Measurements from ENCODE around the gene ITIH2.
"Not testable (repeated sequence)": the region's sequence is repeated elsewhere in the genome, so short reads cannot be mapped to it uniquely, and the experiment has no call there.

ITIH2 gene, protein sequence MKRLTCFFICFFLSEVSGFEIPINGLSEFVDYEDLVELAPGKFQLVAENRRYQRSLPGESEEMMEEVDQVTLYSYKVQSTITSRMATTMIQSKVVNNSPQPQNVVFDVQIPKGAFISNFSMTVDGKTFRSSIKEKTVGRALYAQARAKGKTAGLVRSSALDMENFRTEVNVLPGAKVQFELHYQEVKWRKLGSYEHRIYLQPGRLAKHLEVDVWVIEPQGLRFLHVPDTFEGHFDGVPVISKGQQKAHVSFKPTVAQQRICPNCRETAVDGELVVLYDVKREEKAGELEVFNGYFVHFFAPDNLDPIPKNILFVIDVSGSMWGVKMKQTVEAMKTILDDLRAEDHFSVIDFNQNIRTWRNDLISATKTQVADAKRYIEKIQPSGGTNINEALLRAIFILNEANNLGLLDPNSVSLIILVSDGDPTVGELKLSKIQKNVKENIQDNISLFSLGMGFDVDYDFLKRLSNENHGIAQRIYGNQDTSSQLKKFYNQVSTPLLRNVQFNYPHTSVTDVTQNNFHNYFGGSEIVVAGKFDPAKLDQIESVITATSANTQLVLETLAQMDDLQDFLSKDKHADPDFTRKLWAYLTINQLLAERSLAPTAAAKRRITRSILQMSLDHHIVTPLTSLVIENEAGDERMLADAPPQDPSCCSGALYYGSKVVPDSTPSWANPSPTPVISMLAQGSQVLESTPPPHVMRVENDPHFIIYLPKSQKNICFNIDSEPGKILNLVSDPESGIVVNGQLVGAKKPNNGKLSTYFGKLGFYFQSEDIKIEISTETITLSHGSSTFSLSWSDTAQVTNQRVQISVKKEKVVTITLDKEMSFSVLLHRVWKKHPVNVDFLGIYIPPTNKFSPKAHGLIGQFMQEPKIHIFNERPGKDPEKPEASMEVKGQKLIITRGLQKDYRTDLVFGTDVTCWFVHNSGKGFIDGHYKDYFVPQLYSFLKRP

DNA sequence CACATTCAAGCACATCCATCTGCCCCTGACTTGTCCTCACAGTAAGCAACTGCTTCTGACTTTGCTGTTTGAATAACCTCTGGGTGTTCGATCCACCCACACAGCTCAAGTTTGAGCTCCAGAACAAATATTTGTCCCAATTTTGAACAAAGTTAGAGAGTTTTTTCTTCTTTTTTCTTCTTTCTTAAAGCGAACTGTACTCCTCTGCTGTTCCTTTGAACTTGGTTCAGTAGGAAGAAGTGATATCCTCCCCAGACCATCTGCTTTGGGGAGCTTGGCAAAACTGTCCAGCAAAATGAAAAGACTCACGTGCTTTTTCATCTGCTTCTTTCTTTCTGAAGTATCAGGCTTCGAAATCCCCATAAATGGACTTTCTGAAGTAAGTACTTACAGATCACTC is at the start of gene ITIH2:
TSS of gene ITIH2 (plus strand) at position 177 of the 400 bp plus-strand sequence. CDS start at position 296, 119 bp downstream.
- no peak for DNase-seq

GRCh38 chr10:7657079-7657478 is 46.0 kb upstream of the ITIH2 start:
- DNase-seq = not testable (repeated sequence)

- no peak for DNase-seq
These were observed 45.6 kb upstream of the ITIH2 start for GRCh38 chr10:7657552-7657951.

- DNase-seq = no peak
These were observed 43.6 kb upstream of the ITIH2 start for GRCh38 chr10:7659560-7659959.

- no peak for DNase-seq
These were observed 40.6 kb upstream of the ITIH2 start for GRCh38 chr10:7662522-7662921.

GRCh38 chr10:7664707-7665106 is 38.4 kb upstream of the ITIH2 start:
- no peak for DNase-seq

DNA sequence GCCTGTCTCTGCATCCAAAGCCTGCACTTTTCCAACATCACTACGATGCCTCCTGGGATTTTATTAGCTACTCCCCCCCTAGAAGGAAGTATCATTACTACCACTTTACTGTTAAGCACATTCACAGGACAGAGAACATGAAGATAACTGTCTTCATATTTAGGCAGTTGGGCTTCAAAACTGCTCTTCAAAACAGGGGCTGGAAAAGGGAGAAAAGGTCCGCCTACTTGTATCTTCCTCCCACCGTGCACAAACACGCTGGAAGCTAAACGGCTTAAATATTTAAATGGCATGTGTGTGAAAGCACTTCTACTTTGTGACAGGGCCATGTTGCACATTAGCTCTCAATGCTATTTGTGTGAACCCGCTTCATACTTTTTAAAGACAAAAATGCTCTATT is 37.3 kb upstream of the ITIH2 start:
- DNase-seq = no peak

DNA sequence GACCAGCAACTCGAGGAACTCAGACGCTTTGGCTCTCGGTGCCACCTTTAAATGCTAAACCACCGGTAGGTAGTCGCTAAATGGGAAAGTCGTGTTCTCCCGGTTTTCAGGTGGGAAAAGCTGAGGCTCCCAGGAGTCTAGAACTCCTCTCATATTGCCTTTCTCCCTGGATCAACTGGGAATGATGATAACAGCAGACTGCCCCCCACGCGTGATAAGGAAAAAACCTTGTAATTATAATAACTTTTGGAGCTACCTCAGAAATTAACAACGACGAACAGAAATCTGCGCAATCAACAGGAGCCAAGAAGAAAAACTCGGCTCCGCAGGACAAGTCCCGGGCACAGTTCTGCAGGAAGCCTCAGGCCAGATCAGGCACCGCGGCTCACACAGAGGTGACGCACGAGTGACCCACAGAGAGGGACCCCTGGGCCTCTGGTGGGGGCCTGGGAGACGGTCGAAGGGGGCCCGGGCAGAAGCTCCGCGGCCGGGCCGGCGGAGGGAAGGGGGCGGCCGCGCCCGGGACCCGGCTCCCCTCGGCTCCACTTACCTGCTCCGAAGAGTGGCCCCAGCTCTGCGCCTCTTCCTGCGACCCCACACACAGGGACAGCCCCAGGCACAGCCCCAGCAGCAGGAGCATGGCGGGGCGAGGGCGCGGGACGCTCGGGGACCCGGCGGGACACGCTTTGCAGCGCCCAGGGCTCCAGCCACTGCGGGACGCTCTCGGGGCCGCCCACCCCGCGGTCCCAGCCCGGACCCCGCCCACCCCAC is 36.7 kb upstream of the ITIH2 start, which contains the start of gene ITIH5:
TSS of gene ITIH5 (minus strand) at position 714 of the 771 bp plus-strand sequence. CDS start at position 640, 74 bp downstream.
- DNase-seq = no peak

DNA sequence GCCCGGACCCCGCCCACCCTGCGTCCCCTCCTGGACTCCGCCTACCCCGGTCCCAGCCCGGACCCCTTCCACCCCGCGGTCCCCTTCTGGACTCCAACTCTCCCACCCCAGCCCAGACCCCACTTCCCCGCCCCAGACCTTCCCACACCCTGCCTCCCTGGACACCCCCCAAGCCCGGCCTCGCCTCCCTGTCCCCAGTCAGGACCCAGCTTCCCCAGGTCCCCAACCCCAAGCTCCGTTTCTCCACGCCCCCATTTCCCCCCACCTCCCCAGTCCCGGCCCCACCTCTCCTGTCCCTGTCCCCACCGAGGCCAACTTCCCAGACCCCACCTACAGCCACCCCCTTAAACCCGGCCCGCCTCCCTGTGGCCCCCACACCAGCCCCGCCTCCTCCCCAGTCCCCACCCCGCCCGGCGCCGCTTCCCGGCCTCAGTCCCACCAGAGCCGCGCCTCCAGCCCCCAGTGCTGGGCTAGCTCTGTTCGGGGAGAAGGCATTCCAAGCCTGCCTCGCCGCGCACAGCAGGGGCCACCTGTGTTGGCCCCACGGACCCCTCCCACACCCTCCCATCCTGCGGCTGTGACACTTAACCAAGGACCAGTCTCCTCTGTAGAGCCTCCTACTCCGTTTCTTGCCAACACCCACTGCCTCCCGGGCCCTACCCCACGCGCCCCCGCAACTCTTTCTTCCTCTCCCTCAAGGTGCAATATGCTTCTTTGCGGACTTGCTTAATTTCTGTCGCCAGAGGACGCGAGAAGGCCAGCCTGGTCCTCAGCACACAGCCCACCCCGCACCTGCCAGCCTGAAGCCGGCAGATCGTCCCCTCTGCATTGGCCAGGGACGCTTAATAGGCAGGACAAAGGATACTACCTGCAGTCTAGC is 35.6 kb upstream of the ITIH2 start:
- no peak for DNase-seq

GRCh38 chr10:7670157-7670556 is 33.0 kb upstream of the ITIH2 start:
- DNase-seq = no peak

- DNase-seq = no peak
These were observed 30.6 kb upstream of the ITIH2 start for GRCh38 chr10:7672341-7673134.

DNA sequence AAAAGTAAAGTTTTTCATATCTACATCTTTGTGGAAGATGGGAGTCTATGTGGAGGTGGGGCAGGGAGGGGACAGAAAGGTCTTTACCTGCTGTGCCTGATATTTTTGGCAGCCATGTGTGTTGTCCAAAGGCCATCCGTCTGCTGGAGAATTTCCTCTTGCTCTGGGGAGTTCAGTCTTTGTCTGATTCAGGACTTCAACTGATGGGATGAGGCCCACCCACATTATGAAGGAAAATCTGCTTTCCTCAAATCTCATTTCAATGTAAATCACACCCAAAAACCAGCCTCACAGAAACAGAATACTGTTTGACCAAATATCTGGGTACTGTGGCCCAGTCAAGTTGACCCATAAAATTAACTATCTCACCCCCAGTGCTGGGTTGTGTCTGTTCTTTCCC is 23.9 kb upstream of the ITIH2 start:
- no peak for DNase-seq

GRCh38 chr10:7680078-7680477 is 23.0 kb upstream of the ITIH2 start:
- DNase-seq = not testable (repeated sequence)

DNA sequence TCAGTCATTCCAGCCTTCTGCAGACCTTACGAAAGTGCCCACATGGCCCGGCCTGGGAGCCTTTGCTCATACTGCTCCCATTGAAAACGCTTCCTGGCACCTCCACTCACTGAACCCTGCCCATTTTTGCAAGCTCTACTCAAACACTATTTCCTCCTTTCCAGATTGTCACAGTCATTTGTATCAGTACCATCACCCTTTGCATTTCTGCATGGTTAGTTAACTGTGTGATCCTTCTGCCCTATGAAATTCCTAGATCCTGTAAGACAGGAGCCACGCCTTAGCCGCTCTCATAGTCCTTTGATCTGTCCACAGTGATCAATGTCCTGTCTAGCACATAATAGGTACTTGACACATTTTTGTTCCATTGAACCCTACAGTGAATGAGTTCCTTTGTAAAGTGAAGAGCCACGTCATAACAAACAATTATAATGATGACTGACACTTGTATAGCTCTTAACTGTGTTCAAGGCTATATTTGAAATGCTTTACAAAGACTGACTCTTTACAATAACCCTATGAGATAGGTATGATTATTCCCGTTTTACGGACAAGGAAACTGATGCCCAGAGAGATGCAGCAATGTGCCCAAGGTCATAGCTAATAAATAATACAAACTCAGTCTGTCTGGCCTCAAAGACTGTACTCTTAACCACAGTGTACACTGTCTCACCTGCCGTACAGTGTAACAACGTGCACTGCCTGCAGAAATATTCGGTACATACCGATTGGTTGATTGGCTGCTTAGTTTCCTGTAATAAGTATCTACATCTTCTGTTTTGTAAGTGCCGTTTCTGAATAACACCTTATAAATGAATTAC is 16.6 kb upstream of the ITIH2 start:
- DNase-seq = no peak

GRCh38 chr10:7687228-7687907 is 15.7 kb upstream of the ITIH2 start:
- DNase-seq = peak; percentile 78 to 80

DNA sequence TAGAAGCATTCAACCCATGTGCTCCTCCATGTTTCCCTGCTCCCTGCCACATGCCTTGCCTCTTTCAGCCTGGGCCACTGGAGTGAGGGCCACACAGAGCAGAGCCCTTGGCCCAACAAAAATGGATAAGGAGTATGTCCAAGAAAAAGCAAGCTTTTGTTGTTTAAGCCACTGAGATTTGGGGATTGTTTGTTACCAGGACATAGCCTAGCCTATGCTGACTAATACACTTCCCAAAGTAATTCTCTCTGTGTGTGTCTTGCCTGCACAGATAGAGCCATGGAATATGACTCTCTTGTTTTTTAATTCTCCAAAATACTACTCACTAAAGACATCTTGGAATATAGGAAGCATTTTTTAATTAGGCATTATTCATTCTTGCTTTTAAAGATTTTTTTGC is 13.5 kb upstream of the ITIH2 start:
- no peak for DNase-seq

DNA sequence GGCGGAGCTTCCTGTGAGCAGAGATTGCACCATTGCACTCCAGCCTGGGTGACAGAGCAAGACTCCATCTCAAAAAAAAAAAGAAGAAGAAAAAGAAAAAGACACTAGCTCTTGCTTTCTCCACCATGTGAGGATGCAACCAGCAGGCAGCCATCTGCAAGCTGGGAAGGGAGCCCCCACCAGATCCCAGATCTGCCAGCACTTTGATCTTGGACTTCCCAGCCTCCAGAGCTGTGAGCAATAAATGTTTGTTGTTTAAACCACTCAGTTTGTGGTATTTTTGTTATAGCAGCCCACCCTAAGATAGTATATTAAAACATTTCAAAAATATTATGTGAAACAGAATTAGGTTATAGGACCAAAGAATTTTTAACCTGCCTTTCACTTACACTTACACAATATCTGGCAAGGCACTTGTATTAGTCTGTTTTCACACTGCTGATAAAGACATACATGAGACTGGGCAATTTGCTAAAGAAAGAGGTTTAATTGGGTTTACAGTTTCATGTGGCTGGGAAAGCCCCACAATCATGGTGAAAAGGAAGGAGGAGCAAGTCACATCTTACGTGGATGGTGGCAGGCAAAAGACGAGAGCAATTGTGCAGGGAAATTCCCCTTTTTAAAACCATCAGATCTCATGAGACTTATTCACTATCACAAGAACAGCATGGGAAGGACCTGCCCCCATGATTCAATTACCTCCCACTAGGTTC is 12.1 kb upstream of the ITIH2 start:
- not testable (repeated sequence) for DNase-seq

- not testable (repeated sequence) for DNase-seq
These were observed 10.7 kb upstream of the ITIH2 start for GRCh38 chr10:7692368-7692767.

GRCh38 chr10:7693194-7693593 is 9.9 kb upstream of the ITIH2 start:
- DNase-seq = not testable (repeated sequence)

All from CD4-positive, alpha-beta T cell treated with Interferon alpha-2 for 1 hour (primary cell).